Lower leg skin (tissue), 4 donors: Measurements from ENCODE around the gene CTNND2. TPM values are rescaled to one million over a fixed set of nuclear protein-coding genes. Genes with fewer than 3 reads are reported as not detected.

Experiments
- DNase-seq, 2 donors: peaks; one replicate each; pipeline ENCODE4 v3.0.0-alpha.2; 2019; ENCODE audit warnings: low spot score in 2 of 2
- H3K4me3 ChIP-seq: fragments of 200-600 bp; sonication (generic); 2 replicates; pipeline ENCODE4 v1.5.1; 2017; ENCODE audit warnings: mild to moderate bottlenecking, low read depth; ENCODE audit not compliant: poor library complexity, severe bottlenecking
- CTCF ChIP-seq, 3 donors: fragments of 450-650 bp; IDR thresholded peaks; one replicate each; pipeline ENCODE4 v1.5.1; 2016; ENCODE audit warnings: antibody characterized with exemption in 3 of 3, mild to moderate bottlenecking in 3 of 3, moderate library complexity in 2 of 3
- POLR2A ChIP-seq, 2 donors: fragments of 450-650 bp; IDR thresholded peaks; one replicate each; pipeline ENCODE4 v1.6.1; 2016 to 2017; ENCODE audit warnings: antibody characterized with exemption in 2 of 2, mild to moderate bottlenecking in 1 of 2, moderate library complexity in 1 of 2
- WGBS, 2 donors: methylation state at CpG; one replicate each; pipeline ENCODE4 v1.1.5; 2018; 5-methylcytosine and 5-hydroxymethylcytosine counted together
- intact Hi-C: fragments of 100-400 bp; cut with DNase I; formaldehyde crosslinking; loops from one replicate; pipeline ENCODE4 v1.15.0; 2023; ENCODE audit warnings: low total_unique reads
- total RNA-seq, 4 donors: library from RNA; depleted of rRNA; stranded (reverse); fragments of >200 nt; gene quantifications; one replicate each; pipeline ENCODE4 v1.1.0, GENCODE V29; 2016

Gene CTNND2
- 1 to 10 TPM in 1 of 4 donors, under 1 TPM in 3; 0.21 to 2.9 (median 0.55) TPM for total RNA-seq

- WGBS, 2 donors, result 2% methylated on average over 31 to 38 of the region's 64 CpGs
- no peak for DNase-seq
- TF ChIP-seq POLR2A (IDR thresholded peaks at IDR 0.05), result no peak
- no peak for TF ChIP-seq CTCF (IDR thresholded peaks at IDR 0.05)
- intact Hi-C loops, result no loop called here
- H3K4me3 ChIP-seq, result no peak within 1 kb of the TSS
Observed at GRCh38 chr5:11904265-11904906, at the start of gene CTNND2. CTNND2 (minus strand) TSS chr5:11904446; CDS start chr5:11903853, 593 bp downstream.

- intact Hi-C loops, result no loop called here
Observed at GRCh38 chr5:11946317-11946716, 42.1 kb upstream of the CTNND2 start.

GRCh38 chr5:11941566-11941965 lies 37.3 kb upstream of the CTNND2 start:
- no peak for DNase-seq
- TF ChIP-seq POLR2A (IDR thresholded peaks at IDR 0.05) (no peak), CTCF (IDR thresholded peaks at IDR 0.05) (no peak)
- H3K4me3 ChIP-seq, result no peak overlapping the region
- intact Hi-C loops, result no loop called here

More at GRCh38 chr5:11946317-11946716, 42.1 kb upstream of the CTNND2 start:
- TF ChIP-seq CTCF (IDR thresholded peaks at IDR 0.05), result no peak
- TF ChIP-seq POLR2A (IDR thresholded peaks at IDR 0.05), result no peak
- no peak overlapping the region for H3K4me3 ChIP-seq
- no peak for DNase-seq

- WGBS, 2 donors, result 88 to 91% methylated on average over 20 of the region's 20 CpGs
- DNase-seq, result no peak
- intact Hi-C loops, result no loop called here
- no peak for TF ChIP-seq POLR2A (IDR thresholded peaks at IDR 0.05)
- TF ChIP-seq CTCF (IDR thresholded peaks at IDR 0.05), result no peak
- no peak overlapping the region for H3K4me3 ChIP-seq
Observed at GRCh38 chr5:11931638-11932037, 27.4 kb upstream of the CTNND2 start.

- H3K4me3 ChIP-seq, result no peak overlapping the region
- intact Hi-C loops, result no loop called here
- no peak for DNase-seq
- no peak for TF ChIP-seq CTCF (IDR thresholded peaks at IDR 0.05)
- no peak for TF ChIP-seq POLR2A (IDR thresholded peaks at IDR 0.05)
- WGBS, 2 donors, result 52 to 56% methylated on average over 4 of the region's 4 CpGs
Observed at GRCh38 chr5:11928909-11929308, 24.7 kb upstream of the CTNND2 start.

GRCh38 chr5:11925701-11926100 lies 21.5 kb upstream of the CTNND2 start:
- WGBS, 2 donors, result 87 to 91% methylated on average over 1 of the region's 1 CpG
- TF ChIP-seq CTCF (IDR thresholded peaks at IDR 0.05), result no peak
- TF ChIP-seq POLR2A (IDR thresholded peaks at IDR 0.05), result no peak
- H3K4me3 ChIP-seq, result no peak overlapping the region
- DNase-seq, result no peak
- intact Hi-C loops, result no loop called here
